ENCODE data around the gene DNAJA2. TPM values are rescaled to one million over a fixed set of nuclear protein-coding genes. Genes with fewer than 3 reads are reported as not detected.
A peak's percentile ranks its signal among the peaks of the same experiment; 100 is the strongest.
"Not testable (repeated sequence)": the region's sequence is repeated elsewhere in the genome, so short reads cannot be mapped to it uniquely, and the experiment has no call there.

The DNAJA2 gene
- polyA plus RNA-seq, 3 donors = 80.1 to 96.6 (median 81.9) TPM

GRCh38 chr16:46949241-46949892 lies 24.1 kb downstream of the DNAJA2 start:
- no peak for DNase-seq (ENCODE audit: extremely low read depth in 1 of 11, low read depth in 9 of 11, low spot score in 4 of 11)

DNA sequence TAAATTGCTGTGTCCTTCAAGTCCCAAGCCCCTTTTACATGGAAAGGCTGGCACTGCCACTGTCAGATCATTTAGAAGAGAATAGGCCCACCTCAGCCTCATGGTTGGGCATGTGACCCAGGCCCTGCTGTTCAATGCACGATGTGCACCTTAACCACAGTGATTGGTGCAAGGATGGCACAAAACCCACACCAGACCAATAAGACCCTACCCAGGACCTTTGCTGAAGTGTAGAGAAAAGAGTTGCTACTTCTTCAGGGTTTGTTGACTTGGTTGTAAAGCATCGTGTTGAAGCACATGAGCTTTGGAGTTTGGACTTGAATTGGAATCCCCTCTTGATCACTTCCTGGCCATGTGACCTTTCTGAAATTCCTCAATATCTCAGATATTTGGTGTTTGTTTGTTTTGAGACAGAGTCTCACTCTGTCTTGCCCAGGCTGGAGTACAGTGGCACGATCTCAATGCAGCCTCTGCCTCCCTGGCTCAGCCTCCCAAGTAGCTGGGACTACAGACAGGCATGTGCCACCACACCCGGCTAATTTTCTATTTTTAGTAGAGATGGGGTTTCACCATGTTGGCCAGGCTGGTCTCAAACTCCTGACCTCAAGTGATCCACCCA lies 24.8 kb downstream of the DNAJA2 start:
- DNase-seq (ENCODE audit: extremely low read depth in 1 of 11, low read depth in 9 of 11, low spot score in 4 of 11) = no peak

GRCh38 chr16:46947900-46948547 lies 25.4 kb downstream of the DNAJA2 start:
- peak in 4 of 11 donors; percentile 12 to 23 (median 12) for DNase-seq (ENCODE audit: extremely low read depth in 1 of 11, low read depth in 9 of 11, low spot score in 4 of 11)

- not testable (repeated sequence) for DNase-seq (ENCODE audit: extremely low read depth in 1 of 11, low read depth in 9 of 11, low spot score in 4 of 11)
Measured at GRCh38 chr16:46944713-46945112, 28.8 kb downstream of the DNAJA2 start.

GRCh38 chr16:46937536-46937935 lies 35.9 kb downstream of the DNAJA2 start:
- DNase-seq (ENCODE audit: extremely low read depth in 1 of 11, low read depth in 9 of 11, low spot score in 4 of 11) = no peak

GRCh38 chr16:46932802-46933201 lies 40.7 kb downstream of the DNAJA2 start:
- DNase-seq (ENCODE audit: extremely low read depth in 1 of 11, low read depth in 9 of 11, low spot score in 4 of 11) = no peak

- no peak for DNase-seq (ENCODE audit: extremely low read depth in 1 of 11, low read depth in 9 of 11, low spot score in 4 of 11)
Measured at GRCh38 chr16:46930861-46931260, 42.6 kb downstream of the DNAJA2 start.

DNA sequence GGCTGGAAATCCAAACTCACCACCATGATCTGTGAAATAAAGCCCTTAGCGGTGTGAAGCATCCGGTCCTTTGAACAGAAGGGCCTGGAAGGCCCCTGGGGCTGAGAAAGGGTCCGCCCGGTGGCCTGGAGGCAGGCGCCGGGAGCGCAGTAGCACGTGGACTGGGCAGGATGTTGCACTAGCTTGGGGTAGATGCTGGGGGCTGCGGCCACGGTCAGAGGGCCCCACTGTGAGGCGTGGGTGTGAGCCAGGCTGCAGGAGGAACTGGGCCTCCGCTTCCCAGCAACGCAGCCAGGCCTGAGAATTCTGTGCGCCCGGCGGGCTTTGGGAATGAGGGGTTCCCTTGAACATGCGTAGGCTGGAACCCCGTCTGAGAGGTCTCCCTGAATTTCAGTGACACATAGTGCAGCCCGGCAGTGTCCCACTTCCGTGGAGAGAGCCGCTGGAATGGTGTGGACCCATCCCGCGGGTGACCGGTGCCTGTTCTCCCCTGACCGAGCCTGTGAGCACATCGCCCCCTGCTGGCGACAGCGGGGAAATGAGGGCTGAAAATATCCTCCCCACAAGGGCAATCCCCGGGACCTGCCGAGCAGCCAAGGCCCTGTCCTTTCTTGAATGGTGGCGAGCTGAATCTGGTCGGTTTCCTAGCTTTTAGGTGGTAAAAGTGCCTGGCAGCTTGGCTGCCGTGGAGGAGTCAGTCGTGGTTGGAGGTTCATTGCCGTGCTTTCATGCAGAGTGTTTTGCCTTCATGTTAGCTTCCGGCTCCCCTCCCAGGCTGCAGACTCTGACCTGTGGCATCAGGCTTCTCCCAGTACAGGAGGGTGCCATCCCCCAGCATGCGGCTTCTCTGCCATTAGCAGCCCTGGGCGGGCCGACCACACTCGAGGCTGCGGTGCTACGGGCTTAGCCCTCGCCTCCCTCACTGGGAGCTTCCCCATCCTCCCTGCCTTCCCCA lies 43.8 kb downstream of the DNAJA2 start:
- DNase-seq (ENCODE audit: extremely low read depth in 1 of 11, low read depth in 9 of 11, low spot score in 4 of 11) = peak in 5 of 11 donors; percentile 12 to 54 (median 31)

- no peak for DNase-seq (ENCODE audit: extremely low read depth in 1 of 11, low read depth in 9 of 11, low spot score in 4 of 11)
Measured at GRCh38 chr16:46928811-46929210, 44.7 kb downstream of the DNAJA2 start.

- no peak for DNase-seq (ENCODE audit: extremely low read depth in 1 of 11, low read depth in 9 of 11, low spot score in 4 of 11)
Measured at GRCh38 chr16:46927273-46927672, 46.2 kb downstream of the DNAJA2 start.

- no peak for DNase-seq (ENCODE audit: extremely low read depth in 1 of 11, low read depth in 9 of 11, low spot score in 4 of 11)
Measured at GRCh38 chr16:46926470-46927225, 46.8 kb downstream of the DNAJA2 start.

GRCh38 chr16:46924402-46924801 lies 49.1 kb downstream of the DNAJA2 start:
- DNase-seq (ENCODE audit: extremely low read depth in 1 of 11, low read depth in 9 of 11, low spot score in 4 of 11) = no peak

DNA sequence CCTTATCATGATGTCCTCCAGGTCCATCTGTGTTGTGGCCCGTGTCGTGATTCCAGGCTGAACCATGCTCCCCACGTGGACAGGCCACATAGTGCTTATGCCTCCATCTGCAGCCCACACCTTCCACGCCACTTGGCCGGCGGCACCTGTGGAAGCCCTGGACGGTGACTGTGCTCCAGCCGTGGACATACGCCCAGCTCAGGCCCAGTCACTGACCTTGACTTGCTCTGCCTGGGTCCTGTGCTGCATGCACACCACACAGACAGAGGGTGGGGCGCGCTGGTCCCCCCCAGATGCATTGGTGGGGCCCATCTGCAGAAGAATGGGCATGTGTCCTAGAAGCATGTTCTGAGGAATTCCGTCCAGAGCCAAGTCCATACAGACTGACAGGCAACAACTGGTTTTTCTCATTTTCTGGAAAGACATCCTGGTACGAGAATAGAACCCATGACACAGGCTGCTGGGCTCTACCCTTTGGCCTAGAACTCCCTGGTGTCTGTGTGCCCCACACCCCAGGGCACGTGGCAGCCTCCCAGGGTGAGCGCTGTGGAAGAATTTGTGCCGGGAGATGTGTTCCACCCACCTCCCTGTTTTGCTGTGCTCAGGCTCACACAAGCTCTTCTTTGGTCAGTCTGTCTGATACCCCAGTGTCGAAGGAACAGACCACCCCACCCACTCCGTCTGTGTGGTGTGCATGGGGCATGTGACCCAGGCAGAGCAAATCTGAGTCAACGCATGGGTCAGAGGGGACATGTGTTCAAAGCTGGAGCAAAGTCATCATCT lies 49.8 kb downstream of the DNAJA2 start:
- DNase-seq (ENCODE audit: extremely low read depth in 1 of 11, low read depth in 9 of 11, low spot score in 4 of 11) = no peak

DNA sequence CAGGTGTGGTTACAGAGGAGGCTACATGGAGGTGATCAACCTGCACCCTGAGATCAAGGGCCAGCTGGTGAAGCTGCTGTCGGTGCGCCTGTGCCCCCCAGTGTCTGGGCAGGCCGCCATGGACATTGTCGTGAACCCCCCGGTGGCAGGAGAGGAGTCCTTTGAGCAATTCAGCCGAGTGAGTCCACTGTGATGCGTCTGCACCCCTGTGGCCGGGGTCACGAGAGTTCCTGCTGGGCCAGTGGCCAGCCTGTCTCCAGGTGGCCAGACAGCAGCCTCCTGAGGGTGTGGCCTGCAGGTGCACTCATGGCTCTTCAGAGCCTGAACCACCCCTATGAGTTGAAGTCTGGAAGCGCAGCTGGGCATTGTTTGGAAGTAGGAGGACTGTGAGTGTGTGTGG lies 51.2 kb downstream of the DNAJA2 start:
- DNase-seq (ENCODE audit: extremely low read depth in 1 of 11, low read depth in 9 of 11, low spot score in 4 of 11) = no peak

DNA sequence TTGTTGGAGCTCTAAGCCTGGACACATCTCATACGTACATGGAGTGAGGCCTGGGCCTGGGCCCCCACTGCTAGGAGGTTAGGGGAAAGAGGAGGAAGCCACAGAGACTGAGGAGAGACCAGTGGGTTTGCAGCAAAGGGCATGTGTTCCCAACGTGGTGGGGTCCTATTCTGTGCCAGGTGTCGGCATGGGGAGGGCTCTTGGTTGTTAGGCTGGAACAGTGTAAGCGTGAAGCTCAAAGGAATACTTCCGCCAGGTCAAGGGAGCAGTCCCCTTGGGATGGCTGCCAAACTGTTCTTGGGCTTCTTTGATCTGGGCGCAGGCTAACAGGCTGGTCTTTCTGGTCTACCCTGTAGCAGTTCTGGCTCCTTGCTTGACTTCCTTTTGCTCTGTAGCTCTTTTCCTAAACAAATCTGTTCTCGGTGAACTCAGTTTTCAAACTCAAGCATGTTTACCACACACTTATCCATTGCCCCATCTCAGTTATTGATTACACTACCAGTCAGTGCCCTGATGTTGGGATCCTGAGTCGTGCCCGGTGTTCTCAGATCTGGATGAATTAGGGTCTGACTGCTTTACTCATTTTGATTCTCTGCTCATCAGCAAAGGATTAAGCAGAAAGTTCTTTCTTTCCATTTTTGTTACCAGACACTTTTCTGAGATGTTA lies 52.9 kb downstream of the DNAJA2 start:
- DNase-seq (ENCODE audit: extremely low read depth in 1 of 11, low read depth in 9 of 11, low spot score in 4 of 11) = peak in 2 of 11 donors; percentile 6 to 23

- peak in 2 of 11 donors; percentile 11 to 20 for DNase-seq (ENCODE audit: extremely low read depth in 1 of 11, low read depth in 9 of 11, low spot score in 4 of 11)
Measured at GRCh38 chr16:46918905-46919792, 54.3 kb downstream of the DNAJA2 start.

All from renal cortex interstitium (tissue), 11 donors.